Esophagus squamous epithelium (tissue), 4 donors: ENCODE data around the gene ACSF2.

ENCODE experiments used
- CTCF ChIP-seq, 6 experiments: fragments of 450-650 bp in 4 of 6; fragments of 200-600 bp in 2 of 6; sonication (generic) in 2 of 6; IDR thresholded peaks; one replicate each; pipeline ENCODE4 v1.5.1; 2016 to 2019; ENCODE audit warnings: antibody characterized with exemption in 6 of 6, mild to moderate bottlenecking in 4 of 6, moderate library complexity in 4 of 6
- POLR2A ChIP-seq, 4 donors: fragments of 450-650 bp; IDR thresholded peaks; one replicate each; pipeline ENCODE4 v1.6.1; 2017; ENCODE audit warnings: antibody characterized with exemption in 4 of 4, mild to moderate bottlenecking in 4 of 4, moderate library complexity in 3 of 4

GRCh38 chr17:50521514-50521913 lies 95.5 kb downstream of the ACSF2 start:
- TF ChIP-seq CTCF (IDR thresholded peaks at IDR 0.05), result no peak
- no peak for TF ChIP-seq POLR2A (IDR thresholded peaks at IDR 0.05)
